PC-9 (cell line): ENCODE results near the gene DHX30.

Experiments used
- CTCF ChIP-seq: fragments of 200-600 bp; sonication (generic); conservative IDR thresholded peaks from 2 replicates; pipeline ENCODE4 v1.6.1; 2017; ENCODE audit warnings: mixed run types, antibody characterized with exemption, mild to moderate bottlenecking, moderate library complexity
- EZH2 ChIP-seq: fragments of 200-600 bp; sonication (generic); IDR thresholded peaks from 2 replicates; pipeline ENCODE4 v1.8.0; 2017; ENCODE audit warnings: antibody characterized with exemption, low read depth

- TF ChIP-seq CTCF (no peak), EZH2 (no peak)
These were observed 68.5 kb downstream of the DHX30 start for GRCh38 chr3:47871389-47871788.
